Stimulated activated CD4-positive, alpha-beta T cell treated with anti-CD3 and anti-CD28 coated beads, TNF-alpha, amount 100 ng/mL, for 4 hours (primary cell): ENCODE data around the gene LMO3.

Source experiments
- DNase-seq, 3 experiments: peaks; one replicate each; pipeline ENCODE4 v3.0.0-alpha.2; 2020; ENCODE audit warnings: low read depth in 3 of 3

LMO3 gene

DNA sequence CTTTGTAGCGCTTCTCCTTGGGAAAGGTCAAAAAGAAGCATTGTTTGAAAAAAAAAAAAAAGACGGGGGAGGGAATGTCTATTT lies at the start of gene LMO3:
Gene LMO3, minus strand, starts transcription at position 46 of the 84 bp plus-strand sequence. CDS start 5,302 bp downstream, outside the sequence.
- DNase-seq: no peak

DNA sequence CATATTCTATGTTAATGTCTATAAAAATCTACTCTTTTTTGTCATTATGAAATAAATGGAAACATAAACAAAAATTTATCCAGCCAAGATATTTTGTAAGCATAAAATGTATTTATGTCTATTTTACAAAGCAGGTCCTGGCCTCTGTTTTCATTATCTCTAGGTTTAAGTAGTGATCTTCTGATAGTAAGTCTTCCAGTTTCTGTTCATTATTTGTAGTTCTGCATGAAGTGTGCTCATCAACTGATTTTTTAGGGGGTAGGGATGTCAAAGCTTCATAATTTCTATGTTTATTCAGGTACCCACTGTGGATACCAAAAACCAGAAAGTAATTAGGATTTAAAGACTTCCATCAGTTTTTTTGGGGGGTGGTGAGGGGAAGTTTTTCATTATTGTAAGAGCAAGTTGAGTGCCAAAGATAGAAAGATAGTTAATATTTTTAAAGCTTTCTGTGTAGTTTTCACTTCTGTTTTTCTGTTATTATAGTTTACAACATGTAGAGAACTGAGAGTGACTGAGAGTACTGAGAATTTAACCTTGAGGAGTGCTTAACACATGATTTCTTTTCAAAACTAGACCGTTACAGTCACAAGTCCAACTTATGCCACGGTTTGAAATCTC lies 30.6 kb upstream of the LMO3 start:
- no peak for DNase-seq

DNA sequence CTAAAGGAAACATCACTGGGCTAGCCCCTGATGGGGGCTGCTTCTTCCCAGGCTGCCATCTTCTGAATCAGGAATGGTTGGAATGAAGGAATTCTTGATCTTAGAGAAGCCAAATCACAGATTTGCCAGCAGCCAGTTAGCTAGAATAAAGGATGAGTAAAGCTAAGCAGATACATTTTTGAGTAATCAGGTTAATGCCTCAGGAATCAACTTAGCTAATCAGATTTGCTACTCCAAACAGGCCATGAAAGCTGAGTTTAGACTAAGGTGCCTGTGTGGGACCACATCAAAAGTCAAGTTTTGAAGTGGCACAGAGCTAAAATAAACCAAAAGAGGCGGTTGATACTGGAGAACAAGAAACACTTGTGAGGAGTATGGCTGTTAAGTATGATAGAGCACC lies 28.8 kb upstream of the LMO3 start:
- DNase-seq: no peak

DNA sequence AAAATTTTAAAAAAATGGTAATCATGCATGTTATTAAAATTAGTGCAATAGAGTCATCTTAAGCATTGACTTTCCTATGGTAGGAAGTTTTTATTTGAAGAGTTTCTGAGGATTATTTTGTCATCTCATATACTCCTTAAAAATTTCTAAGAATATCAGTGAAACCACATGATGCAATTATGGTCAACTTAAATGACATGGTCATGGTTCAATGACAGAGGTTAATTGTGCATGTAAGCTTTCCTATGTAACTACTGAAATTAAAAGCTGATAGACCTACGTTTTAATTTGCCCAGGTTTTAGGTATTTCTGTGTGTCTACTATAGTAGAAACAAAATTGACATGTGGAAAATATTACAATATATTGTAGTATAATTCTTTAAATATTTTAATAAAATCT lies 21.0 kb upstream of the LMO3 start:
- DNase-seq: no peak

DNA sequence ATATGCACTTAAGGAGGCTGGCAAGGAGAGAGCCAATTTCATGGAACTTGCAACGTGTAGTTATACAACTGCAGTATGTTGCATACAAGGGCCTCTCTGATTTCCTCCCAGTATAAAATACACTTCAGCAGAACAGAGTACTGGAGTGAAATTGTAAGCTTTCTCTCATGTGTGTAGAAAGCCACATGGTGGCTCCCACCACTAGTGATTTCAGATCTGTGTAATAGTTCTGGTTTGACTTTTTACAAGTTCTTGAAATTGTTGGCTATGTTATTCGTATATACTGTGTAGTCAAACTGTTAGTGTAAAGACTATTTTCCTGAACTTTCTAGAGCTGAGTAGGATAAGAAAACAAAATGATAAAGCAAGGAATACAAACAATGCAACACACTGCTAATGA lies 16.4 kb upstream of the LMO3 start:
- DNase-seq: no peak

DNA sequence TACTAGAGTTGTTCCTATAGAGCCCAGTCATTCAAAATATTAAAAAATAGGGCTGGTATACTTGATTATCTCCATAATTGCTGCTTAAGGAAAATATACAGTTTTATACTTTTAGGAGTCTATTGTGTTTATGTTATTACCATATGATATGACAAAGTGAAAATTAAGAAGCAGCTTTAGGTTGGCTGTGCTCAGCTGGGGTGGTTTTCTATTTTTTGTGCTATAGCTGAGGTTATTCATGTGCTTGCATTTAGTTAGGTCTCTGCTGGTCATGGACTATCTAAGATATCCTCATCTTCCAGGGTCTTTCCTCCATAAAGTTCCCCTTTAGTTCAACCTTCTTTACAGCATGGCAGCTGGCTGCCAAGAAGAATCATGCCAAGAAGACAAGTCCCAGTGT lies 13.6 kb upstream of the LMO3 start:
- DNase-seq: no peak

DNA sequence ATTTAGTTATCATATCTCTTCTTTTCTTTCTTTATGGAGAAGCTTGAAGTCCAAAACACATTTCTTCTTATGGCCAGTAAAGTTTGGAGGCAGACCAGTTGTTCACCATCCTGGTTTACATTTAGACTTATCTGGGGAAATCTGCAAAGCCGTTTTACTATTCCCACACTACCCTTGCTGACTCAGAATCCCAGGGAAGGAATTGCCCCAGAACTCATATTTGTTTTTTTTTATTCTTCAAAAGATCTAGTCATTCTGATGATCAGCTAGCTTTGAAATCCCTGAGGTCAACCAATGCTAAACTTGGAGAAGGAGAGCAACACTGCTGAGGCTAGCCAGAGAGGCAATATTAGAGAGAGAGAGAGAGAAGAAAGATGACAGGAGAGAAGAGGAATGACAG lies 12.3 kb upstream of the LMO3 start:
- no peak for DNase-seq

DNA sequence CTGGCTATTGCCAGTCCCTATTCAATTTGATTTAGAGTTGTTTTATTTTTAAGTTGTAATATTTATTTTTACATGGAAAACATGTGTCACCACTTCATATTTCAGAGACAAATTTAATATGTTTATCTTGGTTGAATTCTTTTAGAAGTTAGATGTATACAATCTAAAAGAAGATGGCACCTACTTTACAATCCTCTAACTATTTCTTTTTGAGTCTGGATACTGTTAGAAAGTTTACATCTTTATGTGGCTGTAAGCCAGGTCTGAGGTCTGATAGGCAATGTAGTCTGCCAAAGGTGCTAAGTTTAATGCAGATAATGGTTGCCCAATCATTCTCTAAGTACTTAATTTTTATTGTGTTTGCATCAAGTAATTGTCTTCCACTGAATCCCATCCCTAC lies 7.2 kb upstream of the LMO3 start:
- DNase-seq: no peak

DNA sequence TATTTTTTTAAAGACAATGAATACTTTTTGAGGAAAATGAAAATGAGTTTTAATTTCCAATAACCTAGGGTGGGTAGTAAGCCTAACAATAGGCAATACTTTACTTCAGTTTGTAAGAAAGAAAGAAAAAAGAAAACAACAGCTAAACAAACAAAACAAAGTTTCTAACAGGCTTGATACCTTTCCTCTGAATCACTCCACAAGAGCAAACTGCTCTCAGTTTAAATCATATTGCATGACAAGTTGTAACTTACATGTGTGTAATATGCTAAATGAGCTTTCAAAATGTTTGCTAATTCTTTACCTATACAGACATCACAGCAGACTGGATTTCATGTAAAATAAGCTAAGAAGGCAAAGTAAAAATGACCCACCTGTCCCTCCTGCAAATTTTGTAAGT lies 6.7 kb upstream of the LMO3 start:
- DNase-seq: no peak

DNA sequence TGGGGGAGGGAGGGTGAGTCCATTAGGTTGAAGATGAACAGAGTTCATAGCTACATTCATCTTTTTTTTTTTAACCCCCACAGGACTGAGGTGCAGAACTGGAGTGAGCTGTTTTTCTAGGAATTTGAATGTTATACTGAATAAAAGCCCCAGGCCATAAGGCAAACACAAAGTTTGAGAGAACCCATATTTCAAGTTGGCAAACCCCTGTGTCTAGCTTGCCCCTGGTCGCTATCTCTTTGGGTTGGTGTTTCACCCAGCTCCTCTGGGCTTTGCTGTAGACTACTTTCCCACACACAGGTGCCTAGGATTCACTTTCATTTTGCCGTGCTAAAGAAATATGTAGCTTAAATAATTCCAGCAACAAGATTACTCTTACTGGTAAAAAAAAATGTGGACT lies 5.2 kb upstream of the LMO3 start:
- DNase-seq: no peak

DNA sequence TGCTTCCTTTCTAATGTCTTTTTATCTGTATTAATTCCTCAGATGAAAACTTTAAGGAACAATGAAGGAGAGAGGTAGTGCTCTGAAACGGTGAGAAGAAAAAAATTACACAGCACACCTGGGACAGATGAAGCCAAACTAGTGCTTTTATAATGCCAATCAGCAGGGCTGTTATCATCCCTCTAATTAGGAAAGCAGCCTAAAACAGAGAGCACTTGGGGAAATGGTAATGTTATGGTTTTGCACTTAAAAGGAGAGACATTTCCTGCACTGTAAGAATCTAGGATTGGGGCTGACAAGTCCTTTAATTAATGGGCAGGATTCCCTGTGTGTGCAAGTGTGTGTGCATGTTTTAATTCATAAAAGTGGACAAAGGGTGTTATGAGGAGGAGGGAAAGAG lies 4.8 kb upstream of the LMO3 start:
- no peak for DNase-seq

DNA sequence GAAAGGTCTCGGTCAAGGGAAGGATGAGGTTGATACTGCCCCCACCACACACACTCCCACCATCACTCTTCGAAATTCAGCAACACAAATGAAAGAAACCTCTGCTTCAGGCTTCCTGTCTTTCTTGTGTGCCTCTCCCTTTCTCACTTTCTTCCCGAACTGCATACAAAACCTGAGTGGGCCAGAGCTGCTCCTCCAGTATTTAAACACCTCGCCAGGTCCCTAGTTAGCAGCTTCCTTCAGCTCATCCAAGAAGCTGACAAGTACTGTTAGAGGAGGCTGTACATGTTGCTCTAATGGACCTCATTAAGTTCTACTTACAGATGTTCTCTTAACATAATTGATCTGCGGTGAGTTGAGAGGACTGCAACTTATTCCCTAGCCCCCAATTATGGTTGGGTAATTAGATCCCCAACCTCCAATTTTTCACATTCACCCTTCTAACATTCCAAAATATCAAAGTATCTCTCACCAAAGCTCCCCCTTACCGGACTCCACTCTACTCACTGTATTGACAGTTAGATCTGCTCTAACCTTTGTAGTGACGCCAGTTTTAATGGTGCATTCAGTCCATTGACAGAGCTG lies 4.1 kb upstream of the LMO3 start:
- DNase-seq: no peak

DNA sequence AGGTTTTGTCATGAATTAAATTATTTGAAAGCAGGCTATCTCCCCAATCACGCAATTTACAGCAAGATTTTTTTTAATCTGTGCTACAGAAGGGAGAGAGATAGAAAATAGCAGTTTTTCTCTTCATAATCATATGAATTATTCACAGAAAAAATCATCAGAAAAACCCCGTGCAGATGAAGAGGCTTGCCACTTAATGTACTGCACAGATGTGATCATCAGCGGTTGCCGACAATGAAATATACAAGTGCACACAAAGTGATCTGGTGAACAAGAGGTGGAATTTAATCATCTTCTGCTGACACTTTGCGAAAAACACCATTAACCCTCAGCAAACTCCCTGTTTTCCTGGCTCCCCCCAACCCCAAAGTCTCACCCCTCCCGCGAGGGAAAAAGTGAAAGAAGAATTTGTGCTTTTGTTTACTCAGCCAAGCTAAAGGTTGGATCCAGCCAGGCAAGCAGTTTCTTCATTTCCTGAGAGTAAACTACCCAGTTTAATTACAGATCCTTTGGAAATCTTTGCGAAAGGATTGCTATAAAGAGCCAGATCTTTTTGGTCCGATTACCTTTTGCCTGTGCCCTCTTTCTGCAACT lies 3.1 kb upstream of the LMO3 start:
- DNase-seq: no peak

DNA sequence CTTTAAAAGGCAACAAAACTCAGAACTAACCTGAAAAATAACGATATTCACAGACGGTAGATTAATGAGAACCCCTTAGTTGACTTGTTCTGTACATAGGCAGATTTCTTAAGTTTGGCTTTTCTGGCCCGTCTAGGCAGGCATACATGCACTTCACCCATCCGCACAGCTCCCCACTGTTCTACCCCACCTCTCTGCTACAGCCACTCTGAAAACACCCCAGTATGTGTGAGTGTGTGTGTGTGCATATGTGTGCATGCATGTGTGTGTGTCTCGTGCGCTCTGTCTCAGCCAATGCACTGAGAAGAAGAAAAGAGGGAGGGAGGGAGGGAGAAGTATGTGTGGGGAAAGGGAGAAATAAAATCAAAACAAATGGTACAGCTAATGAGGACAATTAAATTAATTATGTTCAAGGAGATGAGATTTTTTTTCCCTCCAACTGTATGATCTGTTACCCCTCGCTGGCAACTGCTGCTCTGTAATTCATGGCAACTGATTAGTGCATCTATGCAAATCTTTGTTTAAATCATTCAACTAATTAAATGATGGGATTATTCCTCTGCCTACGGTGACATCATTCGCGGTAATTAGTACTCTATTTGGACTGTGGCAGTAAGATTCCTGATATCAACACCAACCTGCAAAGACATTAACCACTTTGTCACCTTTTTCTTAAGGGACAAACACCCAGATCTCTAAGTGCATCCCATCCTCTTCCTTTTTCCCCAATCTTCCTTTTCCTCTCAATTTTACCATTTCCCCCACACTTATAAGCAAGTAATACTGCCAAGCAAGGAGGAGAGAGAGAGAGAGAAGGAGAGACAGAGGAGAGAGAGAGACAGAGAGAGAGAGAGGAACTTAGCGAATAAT lies 2.2 kb upstream of the LMO3 start:
- no peak for DNase-seq

DNA sequence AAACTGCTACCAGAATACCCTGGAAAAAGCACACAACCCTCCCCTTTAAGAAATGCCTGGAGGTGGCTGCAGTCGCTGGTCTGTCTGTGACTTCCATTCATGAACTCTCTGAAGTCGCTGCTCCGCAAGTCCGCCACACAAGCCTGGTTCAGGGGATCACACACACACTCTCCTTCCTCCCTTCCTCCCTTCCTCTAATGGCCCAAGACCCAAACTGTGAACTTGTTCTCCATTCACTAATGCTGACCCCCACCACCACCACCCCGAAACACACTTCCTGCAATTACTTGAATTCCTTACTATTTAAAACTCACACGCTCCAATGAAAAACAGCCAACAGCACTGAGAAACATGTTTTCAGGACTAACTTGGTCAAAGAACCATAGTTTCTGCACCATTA lies 1.0 kb upstream of the LMO3 start:
- DNase-seq: no peak

DNA sequence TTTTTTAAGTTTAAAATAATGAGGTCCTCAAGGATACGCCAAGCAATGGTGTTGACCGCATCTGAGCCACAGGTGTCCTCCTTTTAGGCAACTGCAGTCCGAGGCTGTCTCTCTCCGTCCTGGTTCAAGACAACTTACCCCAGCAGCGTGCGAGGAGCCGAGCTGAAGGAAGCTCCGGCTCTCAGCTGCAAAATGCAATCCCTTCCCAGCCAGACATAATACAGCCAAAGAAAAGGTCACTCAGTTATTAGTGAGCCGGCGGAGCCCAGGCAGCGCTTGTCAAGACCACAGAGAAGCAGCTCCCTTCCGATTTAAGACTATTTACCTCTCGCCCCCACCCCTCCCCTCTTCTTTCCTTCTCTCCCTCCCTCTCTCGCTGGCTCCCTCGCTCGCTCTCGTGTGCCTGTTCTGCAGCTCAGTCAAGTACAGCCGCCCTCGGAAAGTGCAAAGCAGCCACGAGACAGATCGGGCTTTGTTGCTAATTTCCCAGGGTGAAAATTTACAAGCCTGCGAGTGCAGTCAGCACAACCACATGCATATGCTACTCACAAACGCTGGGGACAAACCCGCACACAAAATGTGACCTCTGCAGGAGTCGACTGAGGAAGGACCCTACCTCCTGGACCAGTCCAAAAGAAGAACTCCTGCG lies 363 bp upstream of the LMO3 start:
- no peak for DNase-seq

DNA sequence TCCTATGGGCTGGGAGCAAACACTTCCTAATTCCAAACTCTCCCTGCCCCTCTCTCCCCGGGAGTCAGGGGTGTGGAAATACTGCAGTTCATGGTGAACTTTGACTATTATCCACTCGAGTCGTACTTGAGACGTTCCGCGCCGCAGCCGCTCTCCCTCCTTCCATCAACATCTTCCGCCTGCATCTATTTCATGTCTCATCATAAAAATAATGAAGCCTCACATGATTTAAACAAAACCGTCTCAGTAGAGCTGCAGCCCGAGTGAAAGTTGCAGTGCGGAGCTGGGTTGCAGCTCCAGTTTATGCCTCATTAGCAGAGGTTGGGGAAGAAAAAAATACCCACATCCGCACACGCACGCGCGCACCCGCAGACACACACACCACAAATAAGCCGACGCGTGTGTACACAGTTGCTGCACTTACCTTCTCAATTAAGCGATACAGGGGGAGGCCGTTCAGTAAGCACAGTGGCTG lies 283 bp downstream of the LMO3 start:
- DNase-seq: no peak

DNA sequence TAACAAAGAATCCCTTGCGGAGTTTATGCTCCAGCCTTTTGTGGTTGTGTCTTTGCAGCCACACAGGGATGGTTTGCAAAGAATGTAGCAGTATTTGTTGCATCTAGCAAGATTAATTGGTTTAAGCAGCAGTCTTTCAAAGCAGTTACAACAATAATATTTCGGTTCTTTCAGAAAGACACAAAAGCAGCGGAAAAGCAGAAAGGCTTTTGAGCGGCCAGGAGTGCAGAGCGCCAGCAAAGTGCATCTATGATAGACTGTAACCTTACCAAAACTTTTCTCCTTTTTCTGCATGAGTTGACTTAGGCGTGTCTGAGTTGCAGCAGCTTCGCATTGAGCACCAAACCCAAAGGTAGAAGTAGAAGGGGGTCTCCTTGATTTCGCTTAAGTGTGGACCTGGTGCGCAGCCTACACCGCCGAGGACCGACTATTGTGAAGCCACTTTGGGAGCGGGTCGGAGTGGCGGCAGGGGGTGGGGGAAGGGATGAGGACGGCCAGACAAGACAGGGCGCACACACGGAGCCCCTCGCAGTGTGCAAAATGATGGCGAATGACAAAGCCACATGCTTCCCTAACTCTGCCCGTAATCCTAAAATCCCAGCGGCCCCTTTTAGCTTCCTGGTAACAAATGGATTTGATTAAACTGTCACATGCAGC lies 1.2 kb downstream of the LMO3 start:
- no peak for DNase-seq

DNA sequence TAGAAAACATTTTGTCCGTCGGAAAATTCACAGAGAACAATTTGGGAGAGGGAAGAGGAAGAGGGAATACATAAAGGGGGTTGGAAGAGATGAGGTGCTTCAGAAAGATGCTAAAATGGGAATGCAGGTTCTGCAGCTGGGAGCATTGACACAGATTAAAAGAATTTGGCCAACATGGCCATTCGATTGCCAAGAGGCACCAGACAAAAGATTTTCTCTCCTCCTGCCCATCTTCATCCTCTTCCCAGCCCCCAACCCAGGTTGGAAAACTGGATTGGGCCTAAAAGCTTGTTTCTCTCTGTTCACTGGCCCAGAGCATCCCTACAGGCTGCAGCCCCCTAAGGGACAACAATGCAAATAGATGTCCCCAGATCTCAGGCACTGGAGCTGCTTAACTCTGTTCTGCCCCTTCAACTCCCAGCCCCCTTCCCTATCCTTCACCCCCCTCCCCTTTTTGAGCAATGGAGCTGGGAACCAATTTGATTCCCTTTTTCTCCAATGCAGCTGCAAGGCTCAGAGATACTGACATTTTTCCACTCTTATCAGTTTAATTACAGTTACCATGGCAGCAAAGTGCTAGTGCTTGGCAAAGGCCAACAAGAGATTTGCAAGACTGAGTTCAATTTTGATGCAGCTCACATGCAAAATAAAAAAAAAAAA lies 1.9 kb downstream of the LMO3 start:
- DNase-seq: no peak

DNA sequence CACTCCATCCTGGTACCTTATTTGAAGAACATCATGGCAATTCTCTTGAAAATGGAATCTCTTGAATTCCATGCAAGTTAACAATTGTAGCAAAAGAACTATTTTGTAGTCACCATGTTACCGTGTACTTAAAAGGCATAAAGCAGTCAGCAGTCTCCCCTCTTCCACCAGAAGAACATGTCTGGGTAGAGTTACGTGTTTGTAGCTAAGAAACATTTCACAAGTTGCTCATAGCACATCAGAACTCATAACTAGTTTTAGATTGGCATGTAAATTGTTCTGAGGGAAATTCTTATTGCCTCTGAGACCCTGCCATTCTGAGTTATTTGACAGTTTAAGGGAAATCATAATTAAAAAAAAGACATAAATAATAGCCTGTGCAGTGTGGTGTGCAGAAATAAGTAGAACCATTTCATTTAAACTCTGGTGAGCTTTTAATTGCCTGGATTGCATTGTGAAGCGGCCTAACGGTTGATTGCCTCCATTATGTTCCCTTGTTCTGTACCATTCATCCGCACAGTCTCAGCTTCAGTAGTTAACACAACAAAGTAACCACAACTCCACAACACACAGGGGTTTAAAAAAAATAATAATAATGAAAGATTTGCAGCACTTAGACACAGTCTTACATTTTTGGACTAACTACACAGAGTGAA lies 2.6 kb downstream of the LMO3 start:
- DNase-seq: no peak

DNA sequence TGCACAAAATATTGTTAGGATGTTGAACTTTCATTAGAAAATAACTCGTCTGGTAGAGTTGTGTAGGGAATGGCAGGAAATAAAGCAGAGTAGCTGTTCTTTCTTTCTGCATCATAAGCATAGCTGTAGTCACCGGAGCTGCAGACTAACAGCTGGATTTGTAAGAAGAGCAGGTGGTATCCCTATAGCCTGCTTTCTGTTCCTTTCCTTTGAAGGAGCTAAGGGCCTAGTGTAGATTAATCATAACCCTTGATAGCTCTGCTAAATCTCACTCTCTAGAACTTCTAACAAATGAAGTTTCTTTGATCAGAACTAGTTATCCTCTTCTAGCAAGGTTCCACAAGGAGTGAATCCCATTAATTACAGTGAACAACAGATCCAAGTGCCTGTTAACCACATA lies 3.5 kb downstream of the LMO3 start:
- DNase-seq: no peak
